Activated CD8-positive, alpha-beta memory T cell treated with anti-CD3 and anti-CD28 coated beads for 4 hours (primary cell): ENCODE data around the gene DPP10.
"Not testable (repeated sequence)": the region's sequence is repeated elsewhere in the genome, so short reads cannot be mapped to it uniquely, and the experiment has no call there.

Experiments used
- DNase-seq, 2 donors: peaks; one replicate each; pipeline ENCODE4 v3.0.0-alpha.2; 2020; ENCODE audit warnings: low read depth in 2 of 2

DPP10 gene

DNA sequence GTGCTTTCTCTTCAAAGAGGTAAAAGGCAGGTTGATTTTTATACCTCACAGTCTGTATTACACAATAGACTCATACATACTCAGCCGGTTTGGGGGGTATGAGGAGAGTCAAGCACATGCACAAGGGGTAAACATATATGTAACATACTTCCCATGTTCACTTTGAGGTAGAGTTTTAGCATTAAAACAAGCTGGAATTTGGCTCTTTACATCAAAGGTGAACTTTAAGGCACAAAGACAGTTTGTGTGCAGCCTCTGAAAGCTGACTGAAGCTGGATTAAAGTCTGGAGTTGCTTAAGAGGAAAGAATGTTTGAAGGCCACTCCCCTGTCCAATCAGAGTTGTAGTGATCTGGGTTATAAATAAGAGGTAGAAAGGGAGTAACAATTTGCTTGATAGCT, 282.0 kb downstream of the DPP10 start:
- DNase-seq = no peak

DNA sequence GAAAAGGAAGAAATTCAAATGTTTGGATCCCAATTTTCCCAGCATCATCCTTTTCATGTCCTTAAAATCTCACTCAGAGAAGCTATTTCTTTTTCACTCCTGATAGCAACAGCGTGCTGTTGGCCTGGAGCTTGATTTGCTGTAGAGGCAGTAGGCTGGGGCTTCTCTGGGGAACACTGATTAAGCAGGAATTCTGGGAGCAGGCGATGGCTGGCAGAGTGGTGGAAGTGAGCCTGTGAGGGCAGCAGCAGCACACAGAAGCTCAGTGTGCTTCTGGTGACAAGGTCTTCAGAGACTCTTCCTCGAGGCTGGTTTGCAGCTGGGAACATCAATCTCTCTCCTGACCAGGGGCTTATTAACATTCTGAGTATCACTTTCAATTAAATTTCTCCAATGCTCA, 284.6 kb downstream of the DPP10 start:
- DNase-seq = no peak

DNA sequence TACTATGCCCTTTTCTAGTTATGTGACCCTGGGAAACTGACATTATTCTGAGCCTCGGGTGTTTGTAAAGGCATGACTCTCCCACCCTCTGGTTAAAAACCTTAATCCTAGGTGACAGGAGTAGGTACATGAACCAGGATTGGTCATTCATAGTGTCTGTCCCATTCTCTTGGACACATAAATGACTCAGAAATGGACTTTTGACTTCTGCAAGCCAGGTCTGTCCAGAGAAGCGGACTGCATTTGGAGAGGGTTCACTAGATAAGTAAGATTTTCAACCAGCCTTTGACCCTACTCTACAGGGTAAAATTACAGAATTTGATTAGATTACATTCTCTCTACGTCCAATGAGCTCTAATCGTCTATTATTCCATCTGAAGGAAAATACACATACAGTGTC, 285.9 kb downstream of the DPP10 start:
- DNase-seq = no peak

DNA sequence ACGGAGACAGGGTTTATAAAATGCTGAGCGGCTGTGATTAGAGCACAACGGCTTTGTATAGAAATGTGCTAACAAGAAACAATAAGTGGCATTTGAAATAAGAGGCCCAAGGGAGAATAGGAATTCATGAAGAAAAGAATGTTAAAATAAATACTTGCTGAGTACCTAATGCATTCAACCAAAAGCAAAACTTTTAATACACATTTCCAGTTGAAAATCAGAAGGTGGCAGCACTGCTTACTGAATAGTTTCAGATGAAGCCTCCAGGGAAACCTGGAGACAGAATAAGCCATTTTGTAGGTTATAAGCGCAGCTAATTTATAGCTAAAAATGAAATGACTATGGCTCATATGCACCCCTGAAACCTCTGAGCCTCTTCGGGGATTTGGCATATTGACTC, 286.6 kb downstream of the DPP10 start:
- DNase-seq = no peak

DNA sequence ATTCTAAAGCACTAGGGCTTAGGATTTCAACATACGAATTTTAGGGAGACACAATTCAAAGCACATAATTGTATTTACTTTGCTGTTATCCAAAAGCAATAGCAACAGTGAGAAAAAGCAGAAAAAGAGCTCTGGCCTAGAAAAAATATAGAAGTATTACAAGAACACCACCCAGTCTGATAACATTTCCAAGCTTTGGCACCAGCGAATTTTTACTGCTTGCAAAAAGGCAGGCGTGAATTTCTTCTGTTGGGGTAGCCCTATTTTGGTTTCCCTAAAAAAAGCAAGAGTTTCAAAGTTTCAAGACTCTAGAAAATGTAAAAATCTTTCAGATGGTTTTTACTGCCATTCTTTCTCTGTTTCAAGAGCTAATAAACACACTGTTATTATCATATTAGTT, 292.7 kb downstream of the DPP10 start:
- DNase-seq = no peak

DNA sequence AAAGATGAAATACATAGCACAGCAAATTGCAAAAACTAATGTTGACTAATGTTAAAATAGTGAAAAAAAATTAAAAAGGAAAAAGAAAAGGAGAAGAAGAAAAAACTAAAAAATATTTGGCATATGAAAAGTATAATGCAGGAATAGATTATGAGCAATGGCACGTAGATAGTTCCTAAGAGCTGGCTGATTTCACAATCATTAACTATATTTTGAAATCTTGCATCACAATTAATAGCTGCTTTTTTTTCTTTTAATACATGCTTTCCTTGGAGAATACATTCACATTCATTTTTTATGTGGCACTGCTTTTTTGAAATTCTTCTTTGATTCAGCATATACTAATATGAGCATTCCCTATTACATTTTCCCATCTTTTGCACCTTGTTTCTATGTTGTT, 299.8 kb downstream of the DPP10 start:
- no peak for DNase-seq

DNA sequence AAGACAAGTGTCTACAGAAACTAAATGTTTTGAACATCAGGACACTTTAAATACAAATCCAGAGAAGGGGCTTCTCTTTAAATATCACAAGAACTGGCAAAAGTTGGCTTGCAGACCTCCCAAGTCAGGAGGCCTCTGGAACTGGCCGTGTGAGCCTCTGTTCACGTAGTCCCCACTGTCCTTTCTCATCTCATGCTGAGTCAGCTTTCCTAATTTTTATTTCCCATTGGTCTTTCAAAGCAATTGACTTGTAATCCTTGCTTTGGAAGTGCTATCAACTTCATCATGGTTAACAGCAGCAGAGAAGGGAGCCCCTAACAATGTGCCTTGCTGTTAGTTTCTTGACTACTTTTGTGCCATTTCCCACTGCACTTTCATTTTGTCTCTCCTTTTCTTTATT, 303.3 kb downstream of the DPP10 start:
- DNase-seq = no peak

DNA sequence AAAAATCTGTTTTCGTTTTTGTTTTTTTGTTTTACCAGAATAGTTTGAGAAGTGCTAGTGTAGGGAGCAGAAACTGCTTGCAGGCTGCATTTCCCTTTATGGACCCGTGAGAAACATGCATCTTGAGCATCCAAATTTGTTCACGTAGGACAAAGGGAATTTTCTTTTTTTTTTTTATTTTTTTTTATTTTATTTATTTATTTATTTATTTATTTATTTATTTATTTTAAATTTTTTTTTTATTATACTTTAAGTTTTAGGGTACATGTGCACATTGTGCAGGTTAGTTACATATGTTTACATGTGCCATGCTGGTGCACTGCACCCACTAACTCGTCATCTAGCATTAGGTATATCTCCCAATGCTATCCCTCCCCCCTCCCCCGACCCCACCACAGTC, 305.7 kb downstream of the DPP10 start:
- DNase-seq = not testable (repeated sequence)

DNA sequence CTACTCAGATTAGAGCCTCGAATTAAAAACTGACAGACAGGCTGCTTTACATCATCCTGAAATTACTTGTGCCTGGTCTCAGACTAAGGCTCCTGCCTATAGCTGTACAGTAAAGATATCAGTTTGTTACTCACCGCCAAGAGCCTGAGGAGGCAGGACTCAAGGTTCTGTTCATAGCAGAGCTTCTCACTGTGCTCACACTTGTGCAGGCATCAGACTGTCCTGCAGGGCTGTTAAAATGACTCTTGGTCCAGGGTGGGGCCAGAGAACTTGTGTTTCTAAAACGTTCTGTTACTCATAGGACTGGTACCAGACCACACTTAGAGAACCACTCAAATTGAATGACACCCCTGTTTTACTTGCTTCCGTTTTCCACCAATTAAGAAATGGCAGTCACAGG, 310.0 kb downstream of the DPP10 start:
- no peak for DNase-seq

DNA sequence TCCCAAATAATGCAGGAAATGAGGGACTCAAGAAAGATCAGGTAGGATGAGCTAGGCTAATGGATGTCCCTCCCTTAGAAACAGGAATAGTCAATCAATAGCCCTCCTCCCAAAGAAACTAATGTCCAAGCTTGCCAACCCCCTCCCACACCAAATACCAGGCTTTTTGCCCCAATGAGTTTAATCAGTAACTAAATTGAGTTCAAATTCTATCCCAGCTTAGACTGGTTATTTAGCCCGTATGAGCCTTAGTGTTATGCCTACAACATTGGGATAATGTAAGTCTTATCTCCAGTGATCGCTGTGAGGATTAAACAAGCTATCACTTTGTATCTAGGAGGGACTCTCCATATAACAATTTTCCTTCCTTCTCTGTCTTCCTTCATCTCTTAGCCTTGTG, 310.7 kb downstream of the DPP10 start:
- DNase-seq = no peak

DNA sequence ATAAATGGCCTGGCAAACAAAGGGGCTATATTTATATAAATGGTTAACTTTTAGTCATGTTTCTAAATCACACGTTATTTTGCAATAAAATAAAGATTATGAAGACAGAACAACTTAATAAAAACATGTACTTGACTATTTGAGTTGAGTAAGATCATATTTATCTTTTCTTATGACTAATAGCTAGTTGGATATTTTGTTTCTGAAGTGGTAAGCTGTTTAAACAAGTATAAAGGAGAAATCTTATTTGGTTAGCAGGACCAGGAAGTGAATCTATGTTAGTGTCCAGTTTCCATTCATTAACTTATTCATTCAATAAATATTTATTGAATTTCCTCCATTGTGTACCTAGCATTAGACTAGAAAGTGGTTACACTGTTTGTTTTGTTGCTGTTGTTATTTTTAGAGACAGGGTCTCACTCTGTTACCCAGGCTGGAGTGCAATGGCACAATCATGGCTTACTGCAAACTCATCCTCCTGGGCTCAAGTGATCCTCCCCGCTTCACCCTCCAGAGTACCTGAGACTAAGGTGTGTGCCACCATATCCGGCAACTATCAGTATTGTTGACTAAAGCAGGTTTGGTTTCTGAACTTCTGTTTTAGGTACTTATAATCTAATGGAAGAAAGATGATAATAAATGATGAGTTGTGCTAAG, 312.6 kb downstream of the DPP10 start:
- DNase-seq = no peak

DNA sequence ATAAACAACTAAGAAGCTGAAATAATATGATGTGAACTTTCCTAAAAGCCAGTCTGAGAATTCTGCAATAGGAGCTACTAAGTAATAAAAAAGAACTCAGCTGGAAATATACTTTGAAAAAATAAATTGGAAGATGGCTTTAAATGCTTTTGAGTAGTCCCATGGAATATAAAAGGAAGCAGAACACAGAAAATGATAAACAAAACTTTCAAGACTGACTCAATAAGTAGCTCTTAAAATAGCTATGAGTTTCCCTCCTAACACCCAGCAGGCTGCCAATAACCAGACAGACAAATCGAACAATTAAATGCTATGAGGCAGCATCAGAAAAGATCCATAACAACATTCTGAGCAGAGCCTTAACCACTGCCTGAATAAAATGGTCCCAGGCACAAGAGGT, 319.9 kb downstream of the DPP10 start:
- DNase-seq = no peak

DNA sequence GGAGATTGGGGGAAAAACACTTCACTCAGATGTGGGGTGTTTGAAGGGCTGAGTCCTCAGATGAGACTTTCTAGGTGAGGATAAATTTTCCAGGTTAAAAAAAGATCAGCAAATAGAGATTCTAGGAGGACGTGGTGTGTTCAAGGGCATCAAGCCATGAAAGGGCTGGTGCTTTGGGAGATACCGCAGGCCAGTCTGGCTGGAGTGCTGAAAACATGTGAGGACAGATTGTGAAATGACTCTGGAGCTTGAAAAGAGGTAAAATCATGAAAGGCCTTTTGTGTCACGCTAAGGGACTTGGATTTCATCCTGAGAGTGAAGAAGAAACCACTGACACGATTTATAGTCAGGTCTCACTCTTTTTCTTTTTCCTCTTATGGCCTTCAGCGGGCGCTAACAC, 320.5 kb downstream of the DPP10 start:
- no peak for DNase-seq

DNA sequence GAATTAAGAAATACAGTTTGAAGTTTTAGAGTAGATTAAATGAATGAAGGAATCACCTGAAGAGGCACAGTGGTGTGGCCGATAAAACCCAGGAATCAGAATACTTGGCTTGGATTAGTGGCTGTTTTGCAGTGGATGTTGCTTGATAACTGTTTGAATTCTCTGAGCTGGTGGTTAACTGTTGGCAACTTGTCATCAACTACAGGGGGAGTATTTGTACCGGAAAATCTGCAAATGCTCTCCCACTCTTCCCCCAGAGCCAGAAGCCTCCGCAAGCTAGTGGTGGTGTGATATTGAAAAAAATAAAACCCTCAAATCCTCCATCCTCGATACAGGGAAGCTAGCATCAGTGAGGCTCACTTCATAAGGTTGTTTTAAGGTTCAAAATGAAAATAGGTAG, 326.7 kb downstream of the DPP10 start:
- no peak for DNase-seq

DNA sequence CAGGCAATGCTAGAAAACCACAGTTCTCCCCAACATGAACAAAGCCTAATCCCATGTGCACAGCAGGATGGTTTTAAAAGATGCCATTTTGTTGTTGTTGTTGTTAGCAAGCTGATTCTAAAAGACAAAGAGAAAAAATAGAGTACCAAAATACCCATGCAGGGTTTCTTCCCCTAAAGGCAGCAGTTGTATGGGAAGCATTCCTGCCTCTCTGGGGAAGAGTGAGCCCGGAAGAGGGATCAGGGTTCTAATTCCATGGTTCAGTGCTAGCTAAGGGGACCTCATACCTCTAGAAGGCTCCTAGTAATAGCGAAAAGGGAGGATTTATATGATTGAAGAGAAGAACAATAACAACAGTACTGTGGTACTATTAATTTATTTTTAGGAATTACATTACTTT, 327.6 kb downstream of the DPP10 start:
- no peak for DNase-seq

DNA sequence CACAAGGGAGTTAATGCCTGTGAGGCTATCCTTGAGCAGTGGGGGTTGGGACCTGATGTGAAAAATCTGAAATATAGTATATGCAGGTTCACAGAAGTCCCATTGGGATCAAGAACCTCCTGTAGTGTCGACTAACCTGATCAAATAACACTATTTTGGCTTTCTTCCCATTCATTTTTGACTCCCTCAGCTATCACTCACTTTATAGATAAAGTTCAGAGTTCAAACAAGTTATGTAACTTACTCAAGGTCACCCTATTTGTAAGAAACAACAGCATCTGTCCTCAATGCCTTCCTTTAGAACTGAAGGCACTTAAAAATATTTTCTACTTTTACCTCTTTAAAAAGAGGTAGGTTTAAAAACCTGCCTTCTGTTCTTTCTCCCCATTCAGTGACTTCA, 341.6 kb downstream of the DPP10 start:
- no peak for DNase-seq

DNA sequence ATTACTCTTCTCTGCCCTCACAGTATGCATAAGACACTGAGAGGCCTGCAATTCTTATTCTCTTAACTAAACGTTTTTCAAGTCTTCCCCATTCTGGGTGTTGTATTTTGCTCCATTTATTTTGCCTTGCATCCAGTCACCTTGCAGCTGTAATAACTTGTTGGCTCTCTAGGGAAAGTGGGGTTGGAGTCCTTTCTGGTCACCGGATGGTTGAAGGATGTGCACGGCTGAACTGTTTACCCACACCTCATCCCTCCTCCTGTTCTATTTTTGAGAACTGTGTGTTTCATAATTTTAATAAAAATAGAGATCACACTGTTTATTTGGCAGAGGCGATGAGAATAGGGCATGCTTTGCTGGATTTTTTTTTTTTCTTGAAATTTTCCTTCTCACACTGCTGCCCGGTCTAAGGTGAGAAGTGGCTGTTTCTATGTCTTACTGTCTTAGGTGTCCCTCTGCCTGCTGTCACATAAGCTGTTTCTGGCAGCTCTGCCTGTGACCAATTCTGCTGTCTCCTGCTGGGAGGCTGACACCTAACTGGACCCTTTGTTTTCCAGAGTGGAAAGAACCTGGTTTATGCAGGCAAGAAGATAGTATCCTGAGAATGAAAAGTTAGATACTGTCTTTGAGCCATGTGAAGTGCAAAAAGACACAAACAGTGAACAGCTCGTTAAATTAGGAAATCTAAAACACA, 342.6 kb downstream of the DPP10 start:
- no peak for DNase-seq

DNA sequence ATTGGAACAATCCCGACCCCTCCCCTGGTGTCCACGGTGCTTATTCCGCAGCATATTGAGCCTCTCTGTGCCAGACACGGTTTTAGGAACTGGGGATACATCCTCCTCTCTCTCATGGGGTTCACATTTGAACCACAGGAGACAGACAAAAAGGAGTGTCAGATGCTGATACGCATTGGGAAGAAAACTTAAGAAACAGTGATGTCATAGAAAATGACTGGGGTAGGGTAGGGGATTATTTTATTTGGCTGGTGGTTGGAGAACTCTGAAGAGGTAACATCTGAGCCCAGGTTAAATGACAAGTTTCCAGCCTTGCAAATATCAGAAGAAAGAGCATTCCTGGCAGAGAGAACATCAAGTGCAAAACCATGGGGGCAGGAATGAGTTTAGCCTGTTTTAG, 344.5 kb downstream of the DPP10 start:
- DNase-seq = no peak

DNA sequence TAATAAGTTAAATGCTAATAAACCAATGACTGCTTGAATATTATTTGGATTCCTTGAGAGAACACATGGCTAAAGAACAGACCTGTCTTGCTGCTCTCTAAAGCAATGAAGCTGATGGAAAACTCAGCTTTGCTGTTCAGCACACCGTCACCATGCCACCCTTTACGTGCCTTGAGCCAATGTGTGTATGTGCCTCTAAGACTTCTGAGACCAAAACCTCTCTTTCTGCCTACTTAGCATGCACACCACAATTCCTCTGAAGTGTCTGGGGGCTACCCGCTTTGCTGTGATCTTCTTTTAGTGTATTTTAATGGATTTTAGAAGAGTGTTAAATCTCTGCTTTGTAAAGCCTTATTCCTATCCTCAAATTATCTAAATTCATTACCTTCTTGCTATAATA, 345.0 kb downstream of the DPP10 start:
- no peak for DNase-seq

DNA sequence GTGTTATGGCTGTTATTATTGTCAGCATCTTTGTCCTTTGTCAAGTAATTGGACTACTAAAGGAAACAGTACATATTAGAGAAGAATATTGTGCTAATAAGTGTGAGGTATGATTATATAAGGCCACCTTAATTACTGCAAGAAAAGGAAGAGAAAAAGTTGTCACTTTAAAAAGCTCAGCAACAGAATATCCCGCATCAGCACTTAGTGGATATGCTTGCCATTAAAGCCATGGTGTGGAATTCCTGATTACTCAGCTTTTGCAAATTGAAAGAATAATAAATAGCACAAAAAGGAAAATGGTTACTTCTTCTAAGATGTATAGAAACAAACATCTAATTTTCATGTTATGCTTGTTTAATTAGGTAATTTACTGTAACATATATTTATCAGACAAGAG, 347.5 kb downstream of the DPP10 start:
- DNase-seq = no peak

DNA sequence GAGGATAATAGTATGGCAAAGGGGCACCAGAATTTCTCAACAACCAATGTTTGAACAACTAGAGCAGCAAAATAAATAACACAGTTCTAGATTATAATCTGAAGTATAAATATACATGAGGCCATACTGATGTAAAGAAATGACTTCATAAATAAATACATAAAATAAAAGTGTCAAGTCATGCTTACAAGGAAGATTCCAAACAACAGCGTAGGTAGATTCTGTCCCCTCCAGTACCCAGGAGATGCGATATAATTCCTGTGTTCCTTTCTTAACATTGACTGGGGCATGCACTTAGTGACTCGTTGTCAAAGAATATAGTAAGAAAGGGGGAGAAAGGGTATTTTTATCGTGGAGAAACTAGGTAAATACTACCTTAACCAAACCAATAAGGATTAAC, 355.1 kb downstream of the DPP10 start:
- no peak for DNase-seq

DNA sequence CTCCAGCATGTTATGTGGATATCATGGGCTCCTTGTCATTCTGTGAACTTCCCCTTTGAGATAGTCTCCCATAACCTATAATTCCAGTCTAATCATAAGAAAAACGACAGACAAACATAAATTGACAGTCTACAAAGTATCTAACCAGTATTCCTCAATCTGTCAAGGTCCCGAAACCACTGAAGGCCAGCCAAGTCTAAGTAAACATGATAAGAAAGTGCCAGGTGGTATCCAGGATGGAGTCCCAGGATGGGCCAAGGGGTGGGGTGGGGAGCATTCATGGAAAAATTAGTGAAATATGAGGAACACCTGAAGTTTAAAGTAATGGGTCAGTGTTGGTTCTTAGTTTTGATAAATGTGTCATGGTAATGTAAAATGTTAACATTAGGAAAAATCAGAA, 355.5 kb downstream of the DPP10 start:
- DNase-seq = no peak

DNA sequence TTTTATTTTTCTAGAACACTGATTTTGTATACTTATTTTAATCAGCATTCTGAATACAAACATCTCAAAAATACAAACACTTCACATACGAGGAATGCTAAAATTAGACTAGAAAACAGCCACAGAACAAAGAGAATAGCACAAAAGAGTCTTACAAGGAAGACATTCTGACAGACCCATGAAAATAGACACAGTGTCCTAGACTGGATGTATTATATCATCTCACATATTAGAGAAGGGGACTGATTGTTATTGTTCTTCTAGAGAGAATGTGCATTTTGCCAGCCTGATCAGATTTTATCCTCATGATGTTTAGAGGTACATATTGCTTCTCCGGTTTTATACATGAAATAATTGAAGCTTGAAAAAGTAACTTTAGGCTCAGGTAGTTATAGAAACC, 357.9 kb downstream of the DPP10 start:
- no peak for DNase-seq

DNA sequence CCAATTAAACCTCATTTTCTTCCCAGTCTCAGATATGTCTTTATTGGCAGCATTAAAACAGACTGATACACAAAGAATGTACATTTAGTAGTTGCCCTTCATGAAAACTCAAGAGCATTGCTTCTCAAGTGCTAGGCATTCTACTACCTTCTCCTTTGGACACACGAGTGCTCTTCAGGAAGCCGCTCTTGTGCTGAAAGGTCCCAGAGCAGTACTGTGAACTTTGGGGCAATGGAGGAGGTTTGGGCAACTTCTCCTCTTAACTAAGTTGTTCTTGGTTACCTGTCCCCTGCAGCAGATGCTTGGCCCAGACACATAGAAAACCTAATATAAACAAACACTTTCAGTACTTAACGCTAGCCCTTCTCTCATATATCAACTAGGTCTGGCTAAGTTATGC, 362.8 kb downstream of the DPP10 start:
- DNase-seq = no peak
